ACHN (cell line): Measurements from ENCODE around the gene NNMT.

Experiments
- DNase-seq: peaks from one replicate; pipeline ENCODE4 v3.0.0-alpha.2; 2015
- in situ Hi-C: cut with HindIII; loops from 2 replicates; pipeline ENCODE4 v1.10.0; 2017; ENCODE audit warnings: low sequenced_read_pairs, low pct_ligation_motif_present, low pct_unique_long_range_greater_than_20kb

The NNMT gene

DNA sequence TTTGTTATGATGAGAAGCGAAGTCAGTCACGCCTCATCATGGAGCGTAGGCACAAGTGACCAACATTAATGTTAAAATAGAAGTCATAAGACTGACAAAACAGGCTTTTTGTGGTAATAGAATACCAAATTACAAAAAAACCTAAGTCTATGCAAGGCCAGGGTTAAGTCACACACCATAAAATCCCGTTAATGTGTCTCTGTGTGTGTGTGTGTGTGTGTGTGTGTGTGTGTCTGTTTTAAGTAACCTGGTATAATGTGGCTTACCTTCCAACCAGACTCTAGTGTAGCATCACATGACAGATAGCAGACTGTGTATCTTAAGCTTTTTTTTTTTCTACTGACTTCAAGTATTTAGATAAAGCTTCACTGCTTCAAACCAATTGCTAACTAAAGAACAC, 66.1 kb downstream of the NNMT start:
- DNase-seq, result no peak
- in situ Hi-C loops, result no loop called here

GRCh38 chr11:114362958-114363357, 66.8 kb downstream of the NNMT start:
- DNase-seq, result no peak
- in situ Hi-C loops, result no loop called here
